ENCODE data around the gene THUMPD3. TPM values are rescaled to one million over a fixed set of nuclear protein-coding genes. Genes with fewer than 3 reads are reported as not detected.

The THUMPD3 gene
- total and polyA plus RNA-seq, 9 of the 15 experiments (the other 6 are each of a cell fraction or from before 2014, with no cell fraction given) = 58.3 to 132 (median 113) TPM

- TF ChIP-seq MYC (IDR thresholded peaks at IDR 0.05; ENCODE audit: low read depth, low read length) = 0 out of 2 replicates have a peak, but pooled peaks have one; percentile 32
- no peak for TF ChIP-seq MYC (CRISPR knock-in tag; IDR thresholded peaks at IDR 0.05; ENCODE audit: borderline replicate concordance, low read depth)
- TF ChIP-seq POLR3A (IDR thresholded peaks at IDR 0.05; ENCODE audit: borderline replicate concordance, extremely low read depth, insufficient read depth, insufficient read length) = no peak
- peak; percentile 36; the same call in 1 of the 2 replicates for TF ChIP-seq C11orf30 (IDR thresholded peaks at IDR 0.05; ENCODE audit: low read depth)
- TF ChIP-seq TRIM24 (IDR thresholded peaks at IDR 0.05) = peak in 1 of 2 experiments; percentile 38; a peak in 1 of 4 replicates
- no peak for TF ChIP-seq FOXJ3 (CRISPR knock-in tag; IDR thresholded peaks at IDR 0.05)
- TF ChIP-seq PHB2 (IDR thresholded peaks at IDR 0.05; ENCODE audit: low read depth) = no peak
- TF ChIP-seq TBL1XR1 (IDR thresholded peaks at IDR 0.05; ENCODE audit: low read length in 2 of 2) = 0 out of 4 replicates have a peak, but pooled peaks of 1 of the 2 experiments have one; percentile 6
- TF ChIP-seq THAP7 (CRISPR knock-in tag; IDR thresholded peaks at IDR 0.05) = no peak
- no peak for TF ChIP-seq JUNB (CRISPR knock-in tag; conservative IDR thresholded peaks at IDR 0.05)
- no peak for TF ChIP-seq RAD21 (CRISPR knock-in tag; conservative IDR thresholded peaks at IDR 0.05 in 1 of 2, IDR thresholded peaks at IDR 0.05 in 1 of 2)
- no peak for TF ChIP-seq DEAF1 (CRISPR knock-in tag; IDR thresholded peaks at IDR 0.05)
- TF ChIP-seq PURB (CRISPR knock-in tag; IDR thresholded peaks at IDR 0.05; ENCODE audit: low read depth) = no peak
- TF ChIP-seq SMARCB1 (IDR thresholded peaks at IDR 0.05; ENCODE audit: insufficient read length, low read depth) = no peak
- TF ChIP-seq TAL1 (IDR thresholded peaks at IDR 0.05) = 0 out of 2 replicates have a peak, but pooled peaks have one; percentile 10
- peak; percentile 29; the same call in 1 of the 2 replicates for TF ChIP-seq NCOA6 (IDR thresholded peaks at IDR 0.05)
- peak; percentile 7; the same call in 1 of the 2 replicates for TF ChIP-seq EP400 (IDR thresholded peaks at IDR 0.05)
- TF ChIP-seq GATA2 (CRISPR knock-in tag; IDR thresholded peaks at IDR 0.05) = no peak
- no peak for TF ChIP-seq ZNF232 (CRISPR knock-in tag; IDR thresholded peaks at IDR 0.05)
These were observed 47.4 kb downstream of the THUMPD3 start (continued) for GRCh38 chr3:9409981-9410854.
